ENCODE data around the gene RPS6KB2.
A peak's percentile ranks its signal among the peaks of the same experiment; 100 is the strongest.
"Not testable (repeated sequence)": the region's sequence is repeated elsewhere in the genome, so short reads cannot be mapped to it uniquely, and the experiment has no call there.

The RPS6KB2 gene

GRCh38 chr11:67410984-67411784, 17.1 kb upstream of the RPS6KB2 start:
- DNase-seq: no peak

- DNase-seq: no peak
These were observed 16.5 kb upstream of the RPS6KB2 start for GRCh38 chr11:67411785-67412152.

GRCh38 chr11:67412495-67413179, 15.7 kb upstream of the RPS6KB2 start:
- no peak for DNase-seq

- DNase-seq: no peak
These were observed 14.9 kb upstream of the RPS6KB2 start for GRCh38 chr11:67413266-67413849.

DNA sequence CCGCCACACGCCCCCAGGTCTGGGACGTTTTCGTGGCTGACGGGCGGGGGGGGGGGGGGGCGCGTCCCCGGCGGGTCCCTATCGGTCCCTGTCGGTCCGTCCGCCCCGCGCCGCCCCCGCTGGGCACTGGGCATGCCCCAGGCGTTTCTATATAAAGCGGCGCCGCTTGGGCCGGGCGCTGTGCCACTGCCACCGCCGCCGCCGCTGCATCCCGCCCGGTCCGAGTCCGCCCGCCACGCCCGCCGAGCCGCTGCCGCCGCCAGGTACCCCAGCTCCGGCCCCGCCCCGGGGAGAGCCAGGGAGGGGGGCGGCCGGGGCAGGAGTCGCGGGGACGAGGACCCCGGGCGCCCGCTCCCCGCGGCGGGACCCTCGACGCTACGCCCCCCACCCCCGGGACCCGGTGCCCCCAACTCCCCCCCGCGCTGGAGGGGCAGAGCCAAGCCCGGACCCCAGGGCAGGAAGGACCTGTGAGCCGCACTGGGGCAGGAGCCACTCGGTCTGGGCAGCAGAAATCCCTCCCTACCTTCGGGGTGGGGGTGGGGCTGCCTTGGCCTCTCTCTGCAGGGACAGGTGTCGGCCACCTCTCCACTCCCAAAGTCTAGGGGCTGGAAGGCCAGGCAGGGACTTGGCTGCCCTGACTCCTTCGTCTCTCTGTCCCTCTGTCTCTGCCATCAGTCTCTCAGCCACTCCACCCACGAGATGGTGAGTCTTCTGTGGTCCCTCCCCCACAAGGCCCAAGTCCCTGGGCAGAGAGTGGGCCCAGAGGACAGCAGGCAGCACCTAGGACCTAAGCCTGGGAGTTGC, 12.6 kb upstream of the RPS6KB2 start, which contains the start of gene CARNS1:
Gene CARNS1, plus strand, starts transcription at position 178 of the 804 bp plus-strand sequence. Its CDS starts 522 bp downstream, at position 700.
- DNase-seq: no peak

DNA sequence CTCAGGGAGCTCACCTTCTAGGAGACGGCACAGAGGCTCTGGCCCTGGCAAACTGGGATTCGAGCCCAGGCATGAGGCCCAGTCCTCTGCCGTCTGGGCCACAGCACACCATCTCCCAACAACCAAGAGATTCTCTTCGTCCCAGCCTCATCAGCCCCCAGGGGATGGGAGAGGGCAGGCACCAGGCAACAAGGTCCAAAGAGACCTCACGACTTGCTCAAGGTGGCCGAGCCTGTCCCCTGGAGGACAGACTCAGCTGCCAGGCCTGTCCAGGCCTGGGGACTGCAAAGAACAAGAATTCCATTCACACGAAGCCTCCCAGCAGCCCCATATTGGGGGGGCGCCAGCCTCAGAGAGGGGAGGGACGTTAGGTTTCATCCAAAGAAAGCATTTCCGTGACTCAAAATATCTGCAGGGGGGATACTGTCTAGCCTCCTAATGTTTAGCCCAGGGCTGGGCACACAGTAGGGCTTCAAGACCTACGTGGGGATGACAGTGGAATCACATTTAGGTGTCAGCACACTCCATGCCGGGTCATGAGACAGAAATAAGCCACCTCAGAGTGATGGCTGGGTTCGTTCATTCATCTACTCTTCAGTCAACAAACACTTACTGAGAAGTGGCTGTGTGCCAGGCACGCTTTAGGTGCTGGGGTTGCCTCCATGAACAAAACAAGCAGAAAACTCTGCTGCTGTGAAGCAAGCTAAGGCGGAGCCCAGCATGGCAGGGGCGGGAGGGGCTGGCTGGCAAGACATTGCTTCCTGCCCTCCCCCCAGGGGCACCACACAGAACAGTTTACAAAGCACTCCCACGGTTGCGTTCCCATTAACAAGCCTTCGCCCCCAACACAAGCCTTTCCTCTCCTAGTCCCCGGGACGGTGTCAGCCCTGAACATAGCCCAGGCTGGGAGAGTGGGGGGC, 11.6 kb upstream of the RPS6KB2 start:
- DNase-seq: peak; percentile 67

DNA sequence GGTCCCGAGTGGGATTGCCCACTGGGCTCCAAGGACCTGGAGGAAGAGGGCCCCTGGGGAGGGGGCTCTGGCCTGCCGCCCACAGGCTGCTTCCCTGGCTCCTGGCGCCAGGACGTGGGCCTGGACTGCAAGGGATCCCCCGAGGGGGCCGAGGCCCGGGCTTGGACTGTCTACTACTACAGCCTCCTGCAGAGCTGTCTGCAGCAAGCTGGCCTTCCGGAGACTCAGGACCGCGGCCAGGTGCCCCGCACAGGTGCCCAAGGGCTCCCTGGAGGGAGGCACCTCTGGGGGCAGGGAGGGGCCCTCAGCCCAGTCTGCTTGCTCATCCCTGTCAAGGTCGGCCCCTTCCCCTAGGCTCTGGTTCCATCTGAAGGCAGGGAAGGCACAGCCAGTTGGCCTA, 10.9 kb upstream of the RPS6KB2 start:
- DNase-seq: no peak

- peak; percentile 30 for DNase-seq
These were observed 9.6 kb upstream of the RPS6KB2 start for GRCh38 chr11:67418476-67419281.

DNA sequence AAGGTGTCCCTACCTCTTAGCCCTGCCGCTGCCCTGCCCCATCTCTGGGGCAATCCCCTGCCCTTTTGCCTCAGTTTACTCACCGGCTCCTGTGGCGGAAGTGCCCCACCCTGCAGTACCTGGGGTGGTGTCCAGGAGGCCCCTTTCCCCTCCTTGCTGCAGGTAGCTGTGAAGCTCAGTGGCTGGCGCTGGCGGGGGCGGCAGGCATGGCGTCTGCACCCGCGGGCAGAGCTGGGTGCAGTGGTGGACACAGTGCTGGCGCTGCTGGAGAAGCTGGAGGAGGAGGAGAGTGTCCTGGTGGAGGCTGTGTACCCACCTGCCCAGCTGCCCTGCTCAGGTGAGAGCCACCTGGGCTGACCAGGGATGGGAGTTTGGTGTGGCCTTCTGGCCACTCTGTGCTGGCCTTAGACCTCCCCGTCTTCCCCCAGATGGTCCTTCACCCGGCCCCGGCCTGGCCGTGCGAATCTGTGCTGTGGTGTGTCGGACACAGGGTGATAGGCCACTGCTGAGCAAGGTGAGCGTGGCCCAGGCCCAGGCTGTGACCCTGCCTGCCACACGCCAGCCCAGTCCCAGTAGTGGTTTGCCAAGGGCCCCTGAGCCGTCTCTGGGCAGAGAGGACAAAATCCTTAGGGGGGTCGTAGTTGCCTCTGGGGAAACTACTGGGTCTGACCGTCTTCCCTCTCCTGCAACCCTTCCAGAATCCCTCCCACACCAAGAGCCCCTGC, 8.8 kb upstream of the RPS6KB2 start:
- DNase-seq: no peak

- DNase-seq: no peak
These were observed 8.1 kb upstream of the RPS6KB2 start for GRCh38 chr11:67420147-67420645.

DNA sequence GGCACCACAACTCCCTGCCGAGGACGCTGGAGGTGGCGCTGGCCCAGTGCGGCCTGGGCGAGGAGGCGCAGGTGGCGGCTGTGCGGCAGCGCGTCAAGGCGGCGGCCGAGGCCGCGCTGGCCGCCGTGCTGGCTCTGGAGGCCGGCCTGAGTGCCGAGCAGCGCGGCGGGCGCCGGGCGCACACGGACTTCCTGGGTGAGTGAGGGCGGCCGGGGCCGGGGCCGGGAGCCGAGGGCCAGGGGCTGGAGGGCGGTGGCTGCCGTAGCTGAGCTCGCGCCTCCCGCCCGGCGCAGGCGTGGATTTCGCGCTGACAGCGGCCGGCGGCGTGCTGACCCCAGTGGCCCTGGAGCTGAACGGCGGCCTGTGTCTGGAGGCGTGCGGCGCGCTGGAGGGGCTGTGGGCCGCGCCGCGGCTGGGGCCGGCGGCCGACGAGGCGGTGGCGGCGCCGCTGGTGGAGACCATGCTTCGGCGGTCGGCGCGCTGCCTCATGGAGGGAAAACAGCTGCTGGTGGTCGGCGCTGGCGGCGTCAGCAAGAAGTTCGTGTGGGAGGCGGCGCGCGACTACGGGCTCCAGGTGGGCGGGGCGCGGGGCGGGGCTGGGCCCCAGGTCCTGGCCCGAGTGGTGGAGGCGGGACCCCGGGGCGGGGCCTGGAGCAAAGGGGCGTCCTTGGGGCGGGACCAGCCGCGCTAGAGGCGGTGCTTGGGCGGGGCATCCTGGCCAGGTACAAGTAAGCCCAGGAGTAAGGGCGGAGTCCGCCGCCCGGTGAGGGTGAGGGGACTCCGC, 7.5 kb upstream of the RPS6KB2 start:
- DNase-seq: peak; percentile 97

DNA sequence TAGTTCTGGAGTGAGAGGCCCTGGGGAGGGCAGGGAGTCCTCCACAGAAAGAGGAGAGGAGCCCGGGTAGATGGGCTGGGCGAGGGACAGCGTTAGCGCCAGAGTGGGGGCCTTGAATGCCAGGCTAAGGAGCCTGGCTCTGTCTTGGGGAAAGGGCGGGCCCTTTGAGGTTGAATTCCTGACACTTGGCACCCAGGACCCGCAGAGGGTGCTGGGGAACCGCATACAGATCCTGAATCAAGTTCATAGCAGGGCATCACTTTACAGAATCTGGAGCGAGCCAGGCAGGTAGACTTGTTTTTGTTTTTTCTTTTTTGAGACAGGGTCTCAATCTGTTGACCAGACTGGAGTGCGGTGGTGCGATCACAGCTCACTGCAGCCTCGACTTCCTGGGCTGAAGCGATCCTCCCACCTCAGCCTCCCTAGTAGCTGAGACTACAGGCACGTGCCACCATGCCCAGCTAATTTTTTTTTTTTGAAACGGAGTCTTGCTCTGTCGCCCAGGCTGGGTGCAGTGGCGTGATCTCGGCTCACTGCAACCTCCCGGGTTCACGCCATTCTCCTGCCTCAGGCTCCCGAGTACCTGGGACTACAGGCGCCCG, 6.8 kb upstream of the RPS6KB2 start:
- no peak for DNase-seq

- DNase-seq: no peak
These were observed 5.4 kb upstream of the RPS6KB2 start for GRCh38 chr11:67422891-67423290.

DNA sequence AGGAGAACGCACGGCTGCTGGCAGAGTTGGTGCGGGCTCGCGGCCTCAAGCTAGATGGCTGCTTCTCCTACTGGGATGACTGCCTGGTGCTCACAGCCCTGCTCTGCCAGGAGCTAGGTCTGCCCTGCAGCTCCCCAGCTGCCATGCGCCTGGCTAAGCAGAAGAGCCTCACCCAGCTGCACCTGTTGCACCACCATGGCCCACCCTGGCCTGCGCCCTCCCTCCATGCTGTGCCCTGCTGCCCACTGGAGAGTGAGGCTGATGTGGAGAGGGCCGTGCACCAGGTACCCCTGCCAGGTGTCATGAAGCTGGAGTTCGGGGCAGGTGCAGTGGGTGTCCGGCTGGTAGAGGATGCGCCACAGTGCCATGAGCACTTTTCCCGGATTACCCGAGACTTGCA, 4.8 kb upstream of the RPS6KB2 start:
- no peak for DNase-seq

DNA sequence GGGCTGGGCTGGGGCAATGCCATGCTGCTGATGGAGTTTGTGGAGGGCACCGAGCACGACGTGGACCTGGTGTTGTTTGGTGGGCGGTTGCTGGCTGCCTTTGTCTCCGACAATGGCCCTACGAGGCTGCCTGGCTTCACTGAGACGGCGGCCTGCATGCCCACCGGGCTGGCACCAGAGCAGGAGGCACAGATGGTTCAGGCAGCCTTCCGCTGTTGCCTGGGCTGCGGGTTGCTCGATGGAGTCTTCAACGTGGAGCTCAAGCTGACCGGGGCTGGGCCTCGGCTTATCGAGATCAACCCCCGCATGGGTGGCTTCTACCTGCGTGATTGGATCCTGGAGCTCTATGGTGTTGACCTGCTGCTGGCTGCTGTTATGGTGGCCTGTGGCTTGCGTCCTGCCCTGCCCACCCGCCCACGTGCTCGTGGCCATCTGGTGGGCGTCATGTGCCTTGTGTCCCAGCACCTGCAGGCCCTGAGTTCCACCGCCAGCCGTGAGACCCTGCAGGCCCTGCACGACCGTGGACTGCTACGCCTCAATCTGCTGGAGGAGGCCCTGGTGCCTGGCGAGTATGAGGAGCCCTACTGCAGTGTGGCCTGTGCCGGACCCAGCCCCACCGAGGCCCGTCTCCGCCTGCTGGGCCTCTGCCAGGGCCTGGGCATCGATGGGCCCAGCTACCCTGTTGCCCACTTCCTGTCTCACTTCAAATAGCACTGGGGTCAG, 4.2 kb upstream of the RPS6KB2 start:
- no peak for DNase-seq

- not testable (repeated sequence) for DNase-seq
These were observed 882 bp upstream of the RPS6KB2 start for GRCh38 chr11:67427364-67427859.

GRCh38 chr11:67429038-67429668, 859 bp downstream of the RPS6KB2 start:
- no peak for DNase-seq
